Measurements from ENCODE around the gene POLR2E.

DNA sequence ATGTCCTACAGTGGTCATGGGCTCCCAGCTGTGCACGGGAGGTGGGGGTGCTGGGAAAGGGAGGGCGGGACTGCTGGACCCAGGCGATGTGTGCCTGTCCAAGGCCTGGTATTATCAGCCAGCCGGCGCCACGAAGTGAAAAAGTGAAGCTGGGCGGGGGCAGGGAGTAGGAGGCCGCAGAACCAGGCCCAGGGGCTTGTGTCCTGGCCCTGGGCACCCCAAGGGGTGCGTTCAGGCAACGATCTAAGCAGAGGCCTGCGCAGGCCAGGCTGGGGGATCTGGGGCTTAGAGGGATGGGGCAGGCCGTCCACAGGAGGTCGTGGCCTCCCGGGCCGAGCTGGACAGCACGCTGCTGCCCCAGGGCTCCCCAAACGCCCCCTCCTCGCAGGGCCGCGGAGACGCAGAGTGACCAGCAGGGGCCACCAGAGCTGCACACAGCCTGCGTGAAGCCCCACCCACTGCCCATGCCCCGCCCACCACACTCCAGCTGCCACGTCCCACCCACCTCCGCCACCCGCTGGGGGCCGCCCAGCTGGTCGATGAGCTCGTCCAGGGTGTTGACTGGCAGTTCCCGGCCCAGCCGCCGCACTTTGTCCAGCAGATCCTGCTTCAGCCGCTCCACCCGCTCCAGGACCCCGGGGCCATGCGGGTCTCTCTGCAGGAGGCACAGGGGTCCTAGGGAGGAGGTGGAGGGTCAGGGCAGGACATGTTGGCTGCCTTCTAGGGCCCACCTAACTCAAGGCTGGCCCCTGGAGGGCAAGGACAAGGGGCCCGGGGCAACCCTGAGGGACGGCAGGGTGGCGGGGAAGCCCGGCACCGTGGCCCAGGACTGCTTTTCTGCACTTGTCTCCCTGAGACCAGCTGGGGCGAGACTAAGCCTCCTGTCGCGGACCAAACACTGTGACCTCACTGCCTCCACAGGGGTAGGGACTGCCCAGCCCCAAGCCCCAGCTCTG is 18.1 kb upstream of the POLR2E start:
- TF ChIP-seq, protein P1, sequence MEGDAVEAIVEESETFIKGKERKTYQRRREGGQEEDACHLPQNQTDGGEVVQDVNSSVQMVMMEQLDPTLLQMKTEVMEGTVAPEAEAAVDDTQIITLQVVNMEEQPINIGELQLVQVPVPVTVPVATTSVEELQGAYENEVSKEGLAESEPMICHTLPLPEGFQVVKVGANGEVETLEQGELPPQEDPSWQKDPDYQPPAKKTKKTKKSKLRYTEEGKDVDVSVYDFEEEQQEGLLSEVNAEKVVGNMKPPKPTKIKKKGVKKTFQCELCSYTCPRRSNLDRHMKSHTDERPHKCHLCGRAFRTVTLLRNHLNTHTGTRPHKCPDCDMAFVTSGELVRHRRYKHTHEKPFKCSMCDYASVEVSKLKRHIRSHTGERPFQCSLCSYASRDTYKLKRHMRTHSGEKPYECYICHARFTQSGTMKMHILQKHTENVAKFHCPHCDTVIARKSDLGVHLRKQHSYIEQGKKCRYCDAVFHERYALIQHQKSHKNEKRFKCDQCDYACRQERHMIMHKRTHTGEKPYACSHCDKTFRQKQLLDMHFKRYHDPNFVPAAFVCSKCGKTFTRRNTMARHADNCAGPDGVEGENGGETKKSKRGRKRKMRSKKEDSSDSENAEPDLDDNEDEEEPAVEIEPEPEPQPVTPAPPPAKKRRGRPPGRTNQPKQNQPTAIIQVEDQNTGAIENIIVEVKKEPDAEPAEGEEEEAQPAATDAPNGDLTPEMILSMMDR (IDR thresholded peaks at IDR 0.05): peak; percentile 81 to 93 (median 88)
- no peak for TF ChIP-seq POLR2A (IDR thresholded peaks at IDR 0.05)

Data from body of pancreas (tissue), 4 donors.